IMR-90 (cell line): ENCODE results near the gene ZNF580. TPM values are rescaled to one million over a fixed set of nuclear protein-coding genes. Genes with fewer than 3 reads are reported as not detected.

ENCODE experiments used
- ATAC-seq: fragments of 200-7000 bp; cut with Tn5 transposase; 2 replicates; pipeline ENCODE4 v1.9.1; 2020; ENCODE audit warnings: low read depth, mild to moderate bottlenecking, moderate library complexity
- BruUV-seq: library from RNA; stranded (reverse); fragments of 400-500 nt; replicated peaks from 2 replicates; lab custom pipeline; 2021; lab: Mats Ljungman, UMichigan
- CTCF ChIA-PET: fragments of 300-600 bp; formaldehyde crosslinking; extraction: SDS; loops from one replicate; lab custom pipeline; 2021; ENCODE audit warnings: antibody characterized with exemption; lab: Yijun Ruan, JAX
- POLR2A ChIA-PET: fragments of 300-600 bp; sonication (Branson Sonifier 250); formaldehyde crosslinking; loops from one replicate; lab custom pipeline; 2022; ENCODE audit warnings: antibody characterized with exemption; ENCODE audit not compliant: unreplicated experiment; lab: Charles Lee
- DNase-seq: peaks from one replicate; pipeline ENCODE4 v3.0.0; 2013
- H2AFZ ChIP-seq: replicated peaks from 2 replicates; pipeline ENCODE3; 2013; ENCODE audit warnings: low read length, mild to moderate bottlenecking; ENCODE audit not compliant: poor library complexity
- H2AK5ac ChIP-seq: 2 replicates; pipeline ENCODE4 v1.6.1; 2013; ENCODE audit warnings: low read depth, low read length, inconsistent platforms
- H2AK9ac ChIP-seq: replicated peaks from 2 replicates; pipeline ENCODE3; 2013; ENCODE audit warnings: mild to moderate bottlenecking, low read depth, low read length, moderate library complexity; ENCODE audit not compliant: poor library complexity
- H2BK120ac ChIP-seq: 2 replicates; pipeline ENCODE4 v1.6.1; 2013; ENCODE audit warnings: low read depth, low read length, inconsistent platforms
- H2BK15ac ChIP-seq: 3 replicates; pipeline ENCODE4 v1.6.1; 2013; ENCODE audit warnings: low read depth, low read length, inconsistent platforms
- H2BK20ac ChIP-seq: 2 replicates; pipeline ENCODE4 v1.6.1; 2013; ENCODE audit warnings: low read depth, mild to moderate bottlenecking, inconsistent platforms, low read length, moderate library complexity
- H2BK5ac ChIP-seq: 2 replicates; pipeline ENCODE4 v1.6.1; 2013; ENCODE audit warnings: mild to moderate bottlenecking, low read depth, low read length, inconsistent platforms; ENCODE audit not compliant: poor library complexity, severe bottlenecking
- H3K14ac ChIP-seq: replicated peaks from 2 replicates; pipeline ENCODE4 v1.6.1; 2013; ENCODE audit warnings: low read depth, low read length, inconsistent platforms
- H3K18ac ChIP-seq: 2 replicates; pipeline ENCODE4 v1.6.1; 2013; ENCODE audit warnings: low read depth, low read length, control low read depth
- H3K23ac ChIP-seq: 2 replicates; pipeline ENCODE4 v1.6.1; 2013; ENCODE audit warnings: low read depth, low read length, inconsistent platforms
- H3K27ac ChIP-seq: 2 replicates; pipeline ENCODE4 v1.5.1; 2013; ENCODE audit warnings: mild to moderate bottlenecking, control low read depth, low read length; ENCODE audit not compliant: insufficient read depth
- H3K27me3 ChIP-seq: 2 replicates; pipeline ENCODE4 v1.6.1; 2013; ENCODE audit warnings: low read length; ENCODE audit not compliant: control insufficient read depth, insufficient read depth
- H3K36me3 ChIP-seq: 2 replicates; pipeline ENCODE4 v1.6.1; 2013; ENCODE audit warnings: low read length, mixed read lengths; ENCODE audit not compliant: control insufficient read depth, insufficient read depth
- H3K4ac ChIP-seq: 2 replicates; pipeline ENCODE4 v1.6.1; 2013; ENCODE audit warnings: low read depth, low read length, inconsistent platforms
- H3K4me1 ChIP-seq: 2 replicates; pipeline ENCODE4 v1.6.1; 2013; ENCODE audit warnings: low read length, mixed read lengths; ENCODE audit not compliant: control insufficient read depth, insufficient read depth
- H3K4me2 ChIP-seq: 2 replicates; pipeline ENCODE4 v1.6.1; 2013; ENCODE audit warnings: low read depth, mild to moderate bottlenecking, control low read depth, low read length, moderate library complexity
- H3K4me3 ChIP-seq: 2 replicates; pipeline ENCODE4 v1.5.1; 2013; ENCODE audit warnings: low read depth, mild to moderate bottlenecking, control low read depth, low read length, moderate library complexity; ENCODE audit not compliant: insufficient read depth
- H3K56ac ChIP-seq: 2 replicates; pipeline ENCODE4 v1.6.1; 2013; ENCODE audit warnings: low read length, inconsistent platforms; ENCODE audit not compliant: insufficient read depth; ENCODE audit errors: extremely low read depth
- H3K79me1 ChIP-seq, 2 experiments: 2 replicates each; pipeline ENCODE4 v1.6.1; 2013; ENCODE audit warnings: low read length in 2 of 2, inconsistent platforms in 1 of 2, low read depth in 1 of 2
- H3K9ac ChIP-seq: 2 replicates; pipeline ENCODE4 v1.6.1; 2013; ENCODE audit warnings: low read depth, low read length, control low read depth
- H3K9me1 ChIP-seq: 2 replicates; pipeline ENCODE4 v1.6.1; 2013; ENCODE audit warnings: low read length, inconsistent platforms; ENCODE audit not compliant: insufficient read depth
- H3K9me3 ChIP-seq: 2 replicates; pipeline ENCODE4 v1.6.1; 2013; ENCODE audit warnings: low read length; ENCODE audit not compliant: control insufficient read depth, insufficient read depth
- H4K20me1 ChIP-seq: 2 replicates; pipeline ENCODE4 v1.6.1; 2013; ENCODE audit warnings: low read length, inconsistent platforms; ENCODE audit not compliant: insufficient read depth
- H4K5ac ChIP-seq: 2 replicates; pipeline ENCODE4 v1.6.1; 2013; ENCODE audit warnings: mild to moderate bottlenecking, low read depth, low read length, control low read depth
- H4K8ac ChIP-seq, 2 experiments: 2 replicates each; pipeline ENCODE4 v1.6.1; 2013; ENCODE audit warnings: low read depth in 2 of 2, low read length in 2 of 2, control low read depth in 1 of 2, inconsistent platforms in 1 of 2
- H4K91ac ChIP-seq: 2 replicates; pipeline ENCODE4 v1.6.1; 2013; ENCODE audit warnings: low read depth, low read length, inconsistent platforms; ENCODE audit not compliant: insufficient read depth
- FOS ChIP-seq: fragments of 150-350 bp; IDR thresholded peaks from 2 replicates; pipeline ENCODE4 v1.6.1; 2016; ENCODE audit warnings: low read depth, low read length
- WGBS, 2 experiments: methylation state at CpG; one replicate each; pipeline versions ENCODE4 v1.1.5 to v1.1.7; 2013; ENCODE audit warnings: missing lambda C conversion rate in 2 of 2; ENCODE audit not compliant: insufficient read length in 1 of 2; ENCODE audit errors: extremely low coverage in 2 of 2; 5-methylcytosine and 5-hydroxymethylcytosine counted together
- dilution Hi-C: fragments of 300-500 bp; cut with HindIII; formaldehyde crosslinking; loops from one replicate; pipeline ENCODE4 v1.14.3; 2018; ENCODE audit warnings: low sequenced_read_pairs; ENCODE audit not compliant: unreplicated experiment
- in situ Hi-C: fragments of 300-500 bp; cut with MboI; formaldehyde crosslinking; loops from 3 replicates; pipeline ENCODE4 v1.14.3; 2019; ENCODE audit warnings: low sequenced_read_pairs, inconsistent platforms, mixed read lengths
- intact Hi-C: fragments of 100-400 bp; cut with micrococcal nuclease; formaldehyde crosslinking; loops from 2 replicates; pipeline ENCODE4 v1.10.0; 2022
- polyA plus RNA-seq, 3 experiments: library from polyadenylated mRNA; depleted of rRNA; stranded (reverse); fragments of >200 nt; gene quantifications; 2 replicates each; pipeline ENCODE4 v1.2.3, GENCODE V29; 2012; ENCODE audit warnings: low replicate concordance in 1 of 3
- total RNA-seq: library from RNA; depleted of rRNA; stranded (reverse); fragments of >200 nt; gene quantifications from 2 replicates; pipeline ENCODE4 v1.2.3, GENCODE V29; 2012

ZNF580 gene
- total and polyA plus RNA-seq, 2 of the 4 experiments (the other 2 are of a cell fraction), result 1.4 to 36.9 TPM

- 98% methylated on average over 12 of the region's 30 CpGs; no CpG with 5 or more reads in 1 of the 2 experiments for WGBS, 2 experiments
- H4K20me1 ChIP-seq, result peaks cover 85% of the 10 kb centered on the region
These were observed 28.0 kb downstream of the ZNF580 start for GRCh38 chr19:55668603-55669348.

More at GRCh38 chr19:55668603-55669348, 28.0 kb downstream of the ZNF580 start:
- in situ Hi-C loops, result loop anchor here (25.0 kb wide), 2 partner anchors 1206 to 1531 kb away; partner anchors contain the start of genes CDC42EP5, CNOT3 and LENG9
- Histone ChIP-seq H2AFZ (no peak overlapping the region), H2AK9ac (no peak overlapping the region), H2BK20ac (no peak overlapping the region), H3K36me3 (peaks cover 64% of the 10 kb centered on the region), H3K4me2 (no peak overlapping the region), H3K23ac (no peak overlapping the region), H3K79me1 (peaks cover 19 to 60% of the 10 kb centered on the region in 2 experiments), H2BK5ac (no peak overlapping the region), H3K56ac (no peak overlapping the region), H3K4me3 (no peak overlapping the region), H3K27me3 (no peaks in the 10 kb centered on the region), H3K9me1 (no peaks in the 10 kb centered on the region), H3K9ac (no peak overlapping the region), H3K27ac (no peak overlapping the region), H2BK15ac (no peak overlapping the region), H3K4me1 (no peaks in the 10 kb centered on the region), H2AK5ac (no peak overlapping the region), H3K14ac (no peak overlapping the region), H3K9me3 (no peaks in the 10 kb centered on the region), H2BK120ac (no peak overlapping the region), H3K4ac (no peak overlapping the region), H3K18ac (no peak overlapping the region), H4K5ac (no peak overlapping the region), H4K8ac (no peak overlapping the region), H4K91ac (no peak overlapping the region)
- POLR2A ChIA-PET, result no interaction called here
- TSS peak; percentile 13 for BruUV-seq
- ATAC-seq (no peak), DNase-seq (no peak)
- CTCF ChIA-PET, result no interaction called here
- no peak for TF ChIP-seq FOS
- dilution Hi-C loops, result no loop called here
- intact Hi-C loops, result no loop called here
